Measurements from ENCODE around the gene TPRG1L. TPM values are rescaled to one million over a fixed set of nuclear protein-coding genes. Genes with fewer than 3 reads are reported as not detected.

Gene TPRG1L
- total RNA-seq, 1 experiment from 2014 or later = 13.7 TPM

- H3K36me3 ChIP-seq (ENCODE audit: insufficient read depth, low read length, poor library complexity, severe bottlenecking) = no peaks in the 10 kb centered on the region
- no peak overlapping the region for H3K4me3 ChIP-seq (ENCODE audit: low read depth, low read length, poor library complexity, severe bottlenecking)
- TF ChIP-seq EZH2 (IDR thresholded peaks at IDR 0.05; ENCODE audit: borderline replicate concordance, low read depth, low read length, poor library complexity, severe bottlenecking) = no peak
- no peak for TF ChIP-seq CTCF (conservative IDR thresholded peaks at IDR 0.05; ENCODE audit: low read depth, low read length)
- ChIA-PET CTCF (interaction anchor here (0.6 kb wide), 1 partner anchor 146 kb away, joined by 5 read pairs; no protein-coding TSS in a partner anchor), POLR2A (ENCODE audit: low non-redundant PET) (no interaction called here)
- H3K9me3 ChIP-seq (ENCODE audit: low read depth, low read length, poor library complexity, severe bottlenecking) = no peaks in the 10 kb centered on the region
- BruUV-seq (replicated peaks) = no TSS peak
- peaks cover 2% of the 10 kb centered on the region for H3K4me1 ChIP-seq (ENCODE audit: insufficient read depth, low read length, poor library complexity, severe bottlenecking)
- no peak for DNase-seq (ENCODE audit: low spot score)
- intact Hi-C loops (cut with micrococcal nuclease; ENCODE audit: unreplicated experiment) = no loop called here
- H3K27ac ChIP-seq (ENCODE audit: low read depth, low read length, poor library complexity, severe bottlenecking) = no peak overlapping the region
- no peaks in the 10 kb centered on the region for H3K27me3 ChIP-seq (replicated peaks; ENCODE audit: insufficient read depth, low read depth, low read length, poor library complexity)
Measured at GRCh38 chr1:3598522-3599285, 26.1 kb upstream of the TPRG1L start.

GRCh38 chr1:3599286-3599811 is 25.5 kb upstream of the TPRG1L start:
- no TSS peak for BruUV-seq (replicated peaks)
- TF ChIP-seq EZH2 (IDR thresholded peaks at IDR 0.05; ENCODE audit: borderline replicate concordance, low read depth, low read length, poor library complexity, severe bottlenecking) (no peak), CTCF (conservative IDR thresholded peaks at IDR 0.05; ENCODE audit: low read depth, low read length) (no peak)
- Histone ChIP-seq H3K36me3 (ENCODE audit: insufficient read depth, low read length, poor library complexity, severe bottlenecking) (no peaks in the 10 kb centered on the region), H3K4me3 (ENCODE audit: low read depth, low read length, poor library complexity, severe bottlenecking) (no peak overlapping the region), H3K27me3 (replicated peaks; ENCODE audit: insufficient read depth, low read depth, low read length, poor library complexity) (no peaks in the 10 kb centered on the region), H3K9me3 (ENCODE audit: low read depth, low read length, poor library complexity, severe bottlenecking) (no peaks in the 10 kb centered on the region), H3K27ac (ENCODE audit: low read depth, low read length, poor library complexity, severe bottlenecking) (no peak overlapping the region), H3K4me1 (ENCODE audit: insufficient read depth, low read length, poor library complexity, severe bottlenecking) (no peaks in the 10 kb centered on the region)
- POLR2A ChIA-PET (ENCODE audit: low non-redundant PET) = no interaction called here
- CTCF ChIA-PET = no interaction called here
- intact Hi-C loops (cut with micrococcal nuclease; ENCODE audit: unreplicated experiment) = no loop called here
- DNase-seq (ENCODE audit: low spot score) = no peak

GRCh38 chr1:3599816-3600215 is 25.0 kb upstream of the TPRG1L start:
- Histone ChIP-seq H3K27me3 (replicated peaks; ENCODE audit: insufficient read depth, low read depth, low read length, poor library complexity) (no peaks in the 10 kb centered on the region), H3K4me1 (ENCODE audit: insufficient read depth, low read length, poor library complexity, severe bottlenecking) (no peaks in the 10 kb centered on the region), H3K36me3 (ENCODE audit: insufficient read depth, low read length, poor library complexity, severe bottlenecking) (no peaks in the 10 kb centered on the region), H3K27ac (ENCODE audit: low read depth, low read length, poor library complexity, severe bottlenecking) (no peak overlapping the region), H3K4me3 (ENCODE audit: low read depth, low read length, poor library complexity, severe bottlenecking) (no peak overlapping the region), H3K9me3 (ENCODE audit: low read depth, low read length, poor library complexity, severe bottlenecking) (no peaks in the 10 kb centered on the region)
- POLR2A ChIA-PET (ENCODE audit: low non-redundant PET) = no interaction called here
- CTCF ChIA-PET = no interaction called here
- no TSS peak for BruUV-seq (replicated peaks)
- DNase-seq (ENCODE audit: low spot score) = no peak
- TF ChIP-seq EZH2 (IDR thresholded peaks at IDR 0.05; ENCODE audit: borderline replicate concordance, low read depth, low read length, poor library complexity, severe bottlenecking) = no peak
- no peak for TF ChIP-seq CTCF (conservative IDR thresholded peaks at IDR 0.05; ENCODE audit: low read depth, low read length)
- intact Hi-C loops (cut with micrococcal nuclease; ENCODE audit: unreplicated experiment) = no loop called here
